PC-3 (cell line): ENCODE data around the gene RBM46. TPM values are rescaled to one million over a fixed set of nuclear protein-coding genes. Genes with fewer than 3 reads are reported as not detected.

ENCODE experiments used
- ATAC-seq: fragments of 200-7000 bp; cut with Tn5 transposase; 2 replicates; pipeline ENCODE4 v1.9.1; 2020; ENCODE audit warnings: mild to moderate bottlenecking, moderate library complexity
- BruUV-seq: library from RNA; stranded (reverse); fragments of 400-500 nt; replicated peaks from 2 replicates; lab custom pipeline; 2021; lab: Mats Ljungman, UMichigan
- CTCF ChIA-PET: fragments of 300-600 bp; sonication (Branson Sonifier 250); formaldehyde crosslinking; loops from one replicate; lab custom pipeline; 2022; ENCODE audit warnings: antibody characterized with exemption; lab: Charles Lee
- POLR2A ChIA-PET: fragments of 300-600 bp; sonication (Branson Sonifier 250); formaldehyde crosslinking; loops from one replicate; lab custom pipeline; 2022; ENCODE audit warnings: antibody characterized with exemption; ENCODE audit not compliant: unreplicated experiment; lab: Charles Lee
- DNase-seq: peaks from one replicate; pipeline ENCODE4 v3.0.0-alpha.2; 2015
- H2AFZ ChIP-seq: fragments of 300-600 bp; sonication (generic); 2 replicates; pipeline ENCODE4 v1.6.0; 2016; ENCODE audit warnings: antibody characterized with exemption, low read length
- H3F3A ChIP-seq: fragments of 300-600 bp; sonication (generic); one replicate; pipeline ENCODE4 v1.6.0; 2017; ENCODE audit warnings: antibody characterized with exemption, low read length, control low read depth, mild to moderate bottlenecking; ENCODE audit not compliant: unreplicated experiment
- H3K27ac ChIP-seq: fragments of 300-600 bp; sonication (generic); 2 replicates; pipeline ENCODE4 v1.5.1; 2016; ENCODE audit warnings: mild to moderate bottlenecking, low read length
- H3K27me3 ChIP-seq: fragments of 300-600 bp; sonication (generic); 2 replicates; pipeline ENCODE4 v1.6.1; 2016; ENCODE audit warnings: low read length, mixed read lengths
- H3K36me3 ChIP-seq: fragments of 300-600 bp; sonication (generic); 2 replicates; pipeline ENCODE4 v1.6.1; 2016; ENCODE audit warnings: low read depth, mixed run types, low read length, mixed read lengths
- H3K4me1 ChIP-seq: fragments of 300-600 bp; sonication (generic); 2 replicates; pipeline ENCODE4 v1.5.1; 2016; ENCODE audit warnings: low read length; ENCODE audit not compliant: insufficient read depth
- H3K4me2 ChIP-seq: fragments of 300-600 bp; sonication (generic); 2 replicates; pipeline ENCODE4 v1.6.0; 2016; ENCODE audit warnings: low read length
- H3K4me3 ChIP-seq: fragments of 300-600 bp; sonication (generic); 2 replicates; pipeline ENCODE4 v1.5.1; 2016; ENCODE audit warnings: mild to moderate bottlenecking, low read length, mixed read lengths
- H3K79me2 ChIP-seq: fragments of 300-600 bp; sonication (generic); 2 replicates; pipeline ENCODE4 v1.6.1; 2017; ENCODE audit warnings: low read length, mixed read lengths
- H3K9ac ChIP-seq: fragments of 300-600 bp; sonication (generic); 2 replicates; pipeline ENCODE4 v1.6.0; 2016; ENCODE audit warnings: mild to moderate bottlenecking, low read length
- H3K9me2 ChIP-seq: fragments of 300-600 bp; sonication (generic); replicated peaks from 2 replicates; pipeline ENCODE4 v1.6.1; 2016; ENCODE audit warnings: mixed run types, low read length, mixed read lengths
- H3K9me3 ChIP-seq: fragments of 300-600 bp; sonication (generic); 2 replicates; pipeline ENCODE4 v1.6.1; 2016; ENCODE audit warnings: low read length, mixed read lengths
- H4K20me1 ChIP-seq: fragments of 300-600 bp; sonication (generic); 2 replicates; pipeline ENCODE4 v1.6.1; 2016; ENCODE audit warnings: low read length, mixed read lengths
- EZH2 ChIP-seq: fragments of 300-600 bp; sonication (generic); IDR thresholded peaks from one replicate; pipeline ENCODE4 v1.6.1; 2017; ENCODE audit warnings: antibody characterized with exemption, mild to moderate bottlenecking, low read length; ENCODE audit not compliant: unreplicated experiment
- EZH2phosphoT487 ChIP-seq: fragments of 300-600 bp; sonication (generic); IDR thresholded peaks from 2 replicates; pipeline ENCODE4 v1.6.1; 2018; ENCODE audit warnings: mild to moderate bottlenecking, antibody characterized with exemption, low read length, borderline replicate concordance
- intact Hi-C: fragments of 100-400 bp; cut with micrococcal nuclease; formaldehyde crosslinking; loops from 2 replicates; pipeline ENCODE4 v1.9.0; 2023
- total RNA-seq: library from RNA; depleted of rRNA; stranded (reverse); fragments of >200 nt; gene quantifications from 2 replicates; pipeline ENCODE4 v1.2.3, GENCODE V29; 2014
- TF ChIP-seq, protein P1 (sequence below): fragments of 300-600 bp; sonication (generic); conservative IDR thresholded peaks from 2 replicates; pipeline ENCODE4 v1.5.1; 2017; ENCODE audit warnings: antibody characterized with exemption, low read depth, mild to moderate bottlenecking, low read length

Gene RBM46
- total RNA-seq, 1 experiment from 2014 or later: not detected

DNA sequence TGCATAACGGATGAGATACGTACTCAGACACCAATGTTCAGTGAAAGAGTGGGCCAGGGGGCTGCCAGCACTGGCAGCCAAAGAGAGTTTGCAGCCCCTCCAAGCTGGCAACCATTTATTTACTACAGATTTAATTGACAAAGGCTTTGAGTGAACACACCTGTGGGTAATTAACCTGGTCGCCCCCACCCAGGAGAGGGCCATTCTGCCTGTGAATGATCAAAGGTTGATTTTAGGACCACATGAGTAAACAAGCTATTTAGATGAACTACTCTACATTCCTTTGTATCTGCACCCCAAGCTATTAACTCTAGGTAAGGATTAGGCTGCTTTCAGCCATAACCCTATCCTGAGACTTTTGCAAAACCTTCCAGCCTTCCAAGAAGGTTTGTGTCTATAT, 55.0 kb downstream of the RBM46 start:
- H3K27me3 ChIP-seq: no peaks in the 10 kb centered on the region
- H3K36me3 ChIP-seq: no peaks in the 10 kb centered on the region
- H3K4me2 ChIP-seq: no peak overlapping the region
- no peaks in the 10 kb centered on the region for H3F3A ChIP-seq
- TF ChIP-seq, protein P1, sequence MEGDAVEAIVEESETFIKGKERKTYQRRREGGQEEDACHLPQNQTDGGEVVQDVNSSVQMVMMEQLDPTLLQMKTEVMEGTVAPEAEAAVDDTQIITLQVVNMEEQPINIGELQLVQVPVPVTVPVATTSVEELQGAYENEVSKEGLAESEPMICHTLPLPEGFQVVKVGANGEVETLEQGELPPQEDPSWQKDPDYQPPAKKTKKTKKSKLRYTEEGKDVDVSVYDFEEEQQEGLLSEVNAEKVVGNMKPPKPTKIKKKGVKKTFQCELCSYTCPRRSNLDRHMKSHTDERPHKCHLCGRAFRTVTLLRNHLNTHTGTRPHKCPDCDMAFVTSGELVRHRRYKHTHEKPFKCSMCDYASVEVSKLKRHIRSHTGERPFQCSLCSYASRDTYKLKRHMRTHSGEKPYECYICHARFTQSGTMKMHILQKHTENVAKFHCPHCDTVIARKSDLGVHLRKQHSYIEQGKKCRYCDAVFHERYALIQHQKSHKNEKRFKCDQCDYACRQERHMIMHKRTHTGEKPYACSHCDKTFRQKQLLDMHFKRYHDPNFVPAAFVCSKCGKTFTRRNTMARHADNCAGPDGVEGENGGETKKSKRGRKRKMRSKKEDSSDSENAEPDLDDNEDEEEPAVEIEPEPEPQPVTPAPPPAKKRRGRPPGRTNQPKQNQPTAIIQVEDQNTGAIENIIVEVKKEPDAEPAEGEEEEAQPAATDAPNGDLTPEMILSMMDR: no peak
- no peak for TF ChIP-seq EZH2phosphoT487
- no peak for TF ChIP-seq EZH2
- no peaks in the 10 kb centered on the region for H3K79me2 ChIP-seq
- H4K20me1 ChIP-seq: no peaks in the 10 kb centered on the region
- no peaks in the 10 kb centered on the region for H3K4me1 ChIP-seq
- no peak for ATAC-seq
- BruUV-seq: no TSS peak
- ChIA-PET POLR2A (no interaction called here), CTCF (no interaction called here)
- intact Hi-C loops: no loop called here
- DNase-seq: no peak
- no peak overlapping the region for H3K27ac ChIP-seq
- H3K4me3 ChIP-seq: no peak overlapping the region
- H3K9me2 ChIP-seq: no peaks in the 10 kb centered on the region
- no peaks in the 10 kb centered on the region for H3K9me3 ChIP-seq
- H3K9ac ChIP-seq: no peak overlapping the region
- no peak overlapping the region for H2AFZ ChIP-seq

- no TSS peak for BruUV-seq
- TF ChIP-seq, protein P1: no peak
- TF ChIP-seq EZH2phosphoT487 (no peak), EZH2 (no peak)
- Histone ChIP-seq H3K4me2 (no peak overlapping the region), H3K79me2 (no peaks in the 10 kb centered on the region), H4K20me1 (no peaks in the 10 kb centered on the region), H3F3A (no peaks in the 10 kb centered on the region), H3K4me3 (no peak overlapping the region), H3K9me2 (no peaks in the 10 kb centered on the region), H3K27ac (no peak overlapping the region), H2AFZ (no peak overlapping the region), H3K9ac (no peak overlapping the region), H3K9me3 (no peaks in the 10 kb centered on the region), H3K4me1 (no peaks in the 10 kb centered on the region), H3K36me3 (no peaks in the 10 kb centered on the region), H3K27me3 (no peaks in the 10 kb centered on the region)
- ChIA-PET POLR2A (no interaction called here), CTCF (no interaction called here)
- DNase-seq (no peak), ATAC-seq (no peak)
- intact Hi-C loops: no loop called here
Measured at GRCh38 chr4:154836513-154836912, 55.4 kb downstream of the RBM46 start.

DNA sequence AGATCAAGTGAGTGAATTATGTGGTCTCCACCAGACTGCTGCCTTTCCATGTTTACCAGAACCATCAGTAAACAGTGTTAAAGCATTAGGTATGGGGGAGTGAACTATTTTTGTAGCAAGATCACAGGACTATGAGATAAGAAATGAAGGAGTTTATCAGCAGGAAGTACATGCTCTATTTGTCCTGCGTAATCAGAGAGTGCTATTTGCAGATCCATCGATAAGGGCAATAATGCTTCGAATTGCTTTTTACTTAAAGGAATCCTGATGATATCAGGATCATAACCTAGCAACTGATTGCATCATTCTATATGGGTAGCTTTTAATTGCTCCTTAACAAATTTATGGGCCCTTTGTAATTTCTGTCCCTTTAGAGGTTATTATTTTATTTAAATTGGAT, 57.1 kb downstream of the RBM46 start:
- no peak for DNase-seq
- intact Hi-C loops: no loop called here
- ChIA-PET CTCF (no interaction called here), POLR2A (no interaction called here)
- Histone ChIP-seq H3K9me3 (no peaks in the 10 kb centered on the region), H3K4me2 (no peak overlapping the region), H3K4me3 (no peak overlapping the region), H3K79me2 (no peaks in the 10 kb centered on the region), H3K9ac (no peak overlapping the region), H3K27ac (no peak overlapping the region), H3K4me1 (no peaks in the 10 kb centered on the region), H3K36me3 (no peaks in the 10 kb centered on the region), H3K9me2 (no peaks in the 10 kb centered on the region), H3F3A (no peaks in the 10 kb centered on the region), H3K27me3 (no peaks in the 10 kb centered on the region), H2AFZ (no peak overlapping the region), H4K20me1 (no peaks in the 10 kb centered on the region)
- TF ChIP-seq EZH2 (no peak), EZH2phosphoT487 (no peak)
- TF ChIP-seq, protein P1: no peak
- no TSS peak for BruUV-seq
- no peak for ATAC-seq
